ENCODE data around the gene APOBEC3B.

APOBEC3B gene

GRCh38 chr22:38953577-38954413, 28.4 kb upstream of the APOBEC3B start:
- peak overlapping the region; percentile 14 for H2BK5ac ChIP-seq (ENCODE audit: low read length)
- no peak overlapping the region for H3K27ac ChIP-seq (replicated peaks; ENCODE audit: low read length)
- no peak overlapping the region for H2BK120ac ChIP-seq (ENCODE audit: low read depth, low read length)
- no peak overlapping the region for H2BK12ac ChIP-seq (ENCODE audit: low read length)
- peak overlapping the region; percentile 27 for H3K9ac ChIP-seq (ENCODE audit: low read depth, low read length, poor library complexity)
- H4K8ac ChIP-seq (ENCODE audit: low read depth, low read length) = no peak overlapping the region
- no peak overlapping the region for H3K4me2 ChIP-seq (ENCODE audit: insufficient read depth, low read length, poor library complexity, severe bottlenecking)
- peaks cover 0 to 2% of the 10 kb centered on the region in 2 donors for H3K9me3 ChIP-seq (replicated peaks in 1 of 2; ENCODE audit: control insufficient read depth in 2 of 2, insufficient read depth in 1 of 2, low read depth in 1 of 2, low read length in 2 of 2)
- no peaks in the 10 kb centered on the region for H3K36me3 ChIP-seq (replicated peaks in 1 of 2; ENCODE audit: control insufficient read depth in 2 of 2, insufficient read depth in 2 of 2, low read length in 2 of 2)
- no peak overlapping the region for H2AFZ ChIP-seq (ENCODE audit: low read length)
- H3K79me1 ChIP-seq (ENCODE audit: low read depth, low read length) = no peaks in the 10 kb centered on the region
- no peak overlapping the region for H3K4ac ChIP-seq (ENCODE audit: low read length)
- no peak for DNase-seq (ENCODE audit: low spot score)
- peak overlapping the region; percentile 55 for H3K18ac ChIP-seq (ENCODE audit: low read length)
- no peak overlapping the region for H3K23ac ChIP-seq (ENCODE audit: low read depth, low read length, poor library complexity)
- no peak overlapping the region for H3K4me3 ChIP-seq (ENCODE audit: low read length in 2 of 2)
- H3K14ac ChIP-seq (ENCODE audit: low read length) = peak overlapping the region; percentile 92
- H3K4me1 ChIP-seq (ENCODE audit: control insufficient read depth in 2 of 2, insufficient read depth in 1 of 2, low read depth in 1 of 2, low read length in 2 of 2) = no peaks in the 10 kb centered on the region
- peak overlapping the region; percentile 14 for H2BK15ac ChIP-seq (ENCODE audit: low read length)
- H3K27me3 ChIP-seq (ENCODE audit: control insufficient read depth in 3 of 3, insufficient read depth in 3 of 3, low read depth in 1 of 3, low read length in 3 of 3) = peaks cover 0 to 54% (median 0%) of the 10 kb centered on the region in 3 experiments
- H2AK5ac ChIP-seq (ENCODE audit: low read depth, low read length) = no peak overlapping the region
- no CpG with 5 or more reads among the region's 15 CpGs for WGBS, 2 donors (ENCODE audit: extremely low coverage in 2 of 2, insufficient read length in 2 of 2, insufficient replicate concordance in 1 of 2)
- H4K91ac ChIP-seq (ENCODE audit: low read depth, low read length, poor library complexity) = no peak overlapping the region

GRCh38 chr22:38954414-38955043, 27.6 kb upstream of the APOBEC3B start:
- Histone ChIP-seq H3K23ac (ENCODE audit: low read depth, low read length, poor library complexity) (no peak overlapping the region), H2AK5ac (ENCODE audit: low read depth, low read length) (no peak overlapping the region), H3K9me3 (replicated peaks in 1 of 2; ENCODE audit: control insufficient read depth in 2 of 2, insufficient read depth in 1 of 2, low read depth in 1 of 2, low read length in 2 of 2) (peaks cover 0 to 2% of the 10 kb centered on the region in 2 donors), H4K91ac (ENCODE audit: low read depth, low read length, poor library complexity) (no peak overlapping the region), H3K79me1 (ENCODE audit: low read depth, low read length) (no peaks in the 10 kb centered on the region), H2BK15ac (ENCODE audit: low read length) (peak overlapping the region; percentile 13), H3K4me3 (ENCODE audit: low read length in 2 of 2) (no peak overlapping the region), H3K27me3 (ENCODE audit: control insufficient read depth in 3 of 3, insufficient read depth in 3 of 3, low read depth in 1 of 3, low read length in 3 of 3) (peaks cover 0 to 55% (median 0%) of the 10 kb centered on the region in 3 experiments), H3K36me3 (replicated peaks in 1 of 2; ENCODE audit: control insufficient read depth in 2 of 2, insufficient read depth in 2 of 2, low read length in 2 of 2) (no peaks in the 10 kb centered on the region), H3K14ac (ENCODE audit: low read length) (no peak overlapping the region), H2BK5ac (ENCODE audit: low read length) (no peak overlapping the region), H2BK12ac (ENCODE audit: low read length) (no peak overlapping the region), H4K8ac (ENCODE audit: low read depth, low read length) (no peak overlapping the region), H3K18ac (ENCODE audit: low read length) (peak overlapping the region; percentile 35), H3K9ac (ENCODE audit: low read depth, low read length, poor library complexity) (no peak overlapping the region), H3K4me1 (ENCODE audit: control insufficient read depth in 2 of 2, insufficient read depth in 1 of 2, low read depth in 1 of 2, low read length in 2 of 2) (no peaks in the 10 kb centered on the region), H2AFZ (ENCODE audit: low read length) (no peak overlapping the region), H3K27ac (replicated peaks; ENCODE audit: low read length) (no peak overlapping the region), H2BK120ac (ENCODE audit: low read depth, low read length) (no peak overlapping the region), H3K4me2 (ENCODE audit: insufficient read depth, low read length, poor library complexity, severe bottlenecking) (no peak overlapping the region), H3K4ac (ENCODE audit: low read length) (no peak overlapping the region)
- no CpG with 5 or more reads among the region's 13 CpGs for WGBS, 2 donors (ENCODE audit: extremely low coverage in 2 of 2, insufficient read length in 2 of 2, insufficient replicate concordance in 1 of 2)
- no peak for DNase-seq (ENCODE audit: low spot score)

- Histone ChIP-seq H3K14ac (ENCODE audit: low read length) (no peak overlapping the region), H3K4me3 (ENCODE audit: low read length in 2 of 2) (no peak overlapping the region), H3K4me1 (ENCODE audit: control insufficient read depth in 2 of 2, insufficient read depth in 1 of 2, low read depth in 1 of 2, low read length in 2 of 2) (no peaks in the 10 kb centered on the region), H4K91ac (ENCODE audit: low read depth, low read length, poor library complexity) (no peak overlapping the region), H2AFZ (ENCODE audit: low read length) (no peak overlapping the region), H3K9me3 (replicated peaks in 1 of 2; ENCODE audit: control insufficient read depth in 2 of 2, insufficient read depth in 1 of 2, low read depth in 1 of 2, low read length in 2 of 2) (peaks cover 0 to 2% of the 10 kb centered on the region in 2 donors), H3K27me3 (ENCODE audit: control insufficient read depth in 3 of 3, insufficient read depth in 3 of 3, low read depth in 1 of 3, low read length in 3 of 3) (peaks cover 0 to 48% (median 0%) of the 10 kb centered on the region in 3 experiments), H3K4ac (ENCODE audit: low read length) (no peak overlapping the region), H2BK120ac (ENCODE audit: low read depth, low read length) (no peak overlapping the region), H3K18ac (ENCODE audit: low read length) (peak overlapping the region; percentile 60), H3K36me3 (replicated peaks in 1 of 2; ENCODE audit: control insufficient read depth in 2 of 2, insufficient read depth in 2 of 2, low read length in 2 of 2) (no peaks in the 10 kb centered on the region), H3K79me1 (ENCODE audit: low read depth, low read length) (no peaks in the 10 kb centered on the region), H2AK5ac (ENCODE audit: low read depth, low read length) (no peak overlapping the region), H3K9ac (ENCODE audit: low read depth, low read length, poor library complexity) (no peak overlapping the region), H3K23ac (ENCODE audit: low read depth, low read length, poor library complexity) (no peak overlapping the region), H2BK15ac (ENCODE audit: low read length) (peak overlapping the region; percentile 49), H3K27ac (replicated peaks; ENCODE audit: low read length) (no peak overlapping the region), H2BK12ac (ENCODE audit: low read length) (no peak overlapping the region), H4K8ac (ENCODE audit: low read depth, low read length) (no peak overlapping the region), H3K4me2 (ENCODE audit: insufficient read depth, low read length, poor library complexity, severe bottlenecking) (no peak overlapping the region), H2BK5ac (ENCODE audit: low read length) (no peak overlapping the region)
- WGBS, 2 donors (ENCODE audit: extremely low coverage in 2 of 2, insufficient read length in 2 of 2, insufficient replicate concordance in 1 of 2) = no CpG with 5 or more reads among the region's 5 CpGs
- no peak for DNase-seq (ENCODE audit: low spot score)
Measured at GRCh38 chr22:38955250-38955905, 26.8 kb upstream of the APOBEC3B start.

- H3K27me3 ChIP-seq (ENCODE audit: control insufficient read depth in 3 of 3, insufficient read depth in 3 of 3, low read depth in 1 of 3, low read length in 3 of 3) = peaks cover 0 to 42% (median 0%) of the 10 kb centered on the region in 3 experiments
- peaks cover 0 to 2% of the 10 kb centered on the region in 2 donors for H3K9me3 ChIP-seq (replicated peaks in 1 of 2; ENCODE audit: control insufficient read depth in 2 of 2, insufficient read depth in 1 of 2, low read depth in 1 of 2, low read length in 2 of 2)
- no CpG with 5 or more reads among the region's 3 CpGs for WGBS, 2 donors (ENCODE audit: extremely low coverage in 2 of 2, insufficient read length in 2 of 2, insufficient replicate concordance in 1 of 2)
- peak overlapping the region; percentile 39 for H2BK5ac ChIP-seq (ENCODE audit: low read length)
- DNase-seq (ENCODE audit: low spot score) = no peak
- peak overlapping the region; percentile 85 for H3K23ac ChIP-seq (ENCODE audit: low read depth, low read length, poor library complexity)
- no peak overlapping the region for H2BK120ac ChIP-seq (ENCODE audit: low read depth, low read length)
- H4K8ac ChIP-seq (ENCODE audit: low read depth, low read length) = no peak overlapping the region
- H4K91ac ChIP-seq (ENCODE audit: low read depth, low read length, poor library complexity) = no peak overlapping the region
- peak overlapping the region; percentile 92 for H2AK5ac ChIP-seq (ENCODE audit: low read depth, low read length)
- no peaks in the 10 kb centered on the region for H3K4me1 ChIP-seq (ENCODE audit: control insufficient read depth in 2 of 2, insufficient read depth in 1 of 2, low read depth in 1 of 2, low read length in 2 of 2)
- H3K14ac ChIP-seq (ENCODE audit: low read length) = no peak overlapping the region
- H2BK15ac ChIP-seq (ENCODE audit: low read length) = peak overlapping the region; percentile 49
- H3K36me3 ChIP-seq (replicated peaks in 1 of 2; ENCODE audit: control insufficient read depth in 2 of 2, insufficient read depth in 2 of 2, low read length in 2 of 2) = no peaks in the 10 kb centered on the region
- no peak overlapping the region for H2BK12ac ChIP-seq (ENCODE audit: low read length)
- H3K79me1 ChIP-seq (ENCODE audit: low read depth, low read length) = no peaks in the 10 kb centered on the region
- H3K9ac ChIP-seq (ENCODE audit: low read depth, low read length, poor library complexity) = no peak overlapping the region
- H3K4ac ChIP-seq (ENCODE audit: low read length) = no peak overlapping the region
- H3K4me3 ChIP-seq (ENCODE audit: low read length in 2 of 2) = no peak overlapping the region
- no peak overlapping the region for H3K27ac ChIP-seq (replicated peaks; ENCODE audit: low read length)
- no peak overlapping the region for H2AFZ ChIP-seq (ENCODE audit: low read length)
- no peak overlapping the region for H3K18ac ChIP-seq (ENCODE audit: low read length)
- no peak overlapping the region for H3K4me2 ChIP-seq (ENCODE audit: insufficient read depth, low read length, poor library complexity, severe bottlenecking)
Measured at GRCh38 chr22:38955926-38956325, 26.2 kb upstream of the APOBEC3B start.

Data from neuronal stem cell (in vitro differentiated cells).